SK-N-MC (cell line): ENCODE measurements around the gene C16orf92.
A peak's percentile ranks its signal among the peaks of the same experiment; 100 is the strongest.

Experiments
- DNase-seq: peaks from one replicate; pipeline ENCODE4 v3.0.0-alpha.2; 2011; ENCODE audit warnings: low read depth, low spot score
- H3K27ac ChIP-seq: fragments of 200-600 bp; sonication (generic); 2 replicates; pipeline ENCODE4 v1.5.1; 2016; ENCODE audit warnings: mixed run types
- H3K36me3 ChIP-seq: fragments of 200-600 bp; sonication (generic); 2 replicates; pipeline ENCODE4 v1.6.1; 2017; ENCODE audit warnings: antibody characterized with exemption, low read length, mixed read lengths; ENCODE audit not compliant: insufficient read depth
- H3K4me3 ChIP-seq: fragments of 200-600 bp; sonication (generic); 2 replicates; pipeline ENCODE4 v1.5.1; 2016
- H3K9ac ChIP-seq: fragments of 200-600 bp; sonication (generic); 2 replicates; pipeline ENCODE4 v1.8.0; 2017; ENCODE audit warnings: mixed run types, mixed read lengths; ENCODE audit not compliant: insufficient read length
- H3K9me3 ChIP-seq: fragments of 200-600 bp; sonication (generic); 2 replicates; pipeline ENCODE4 v1.6.1; 2017; ENCODE audit warnings: low read depth, mild to moderate bottlenecking, antibody characterized with exemption, low read length, moderate library complexity, mixed read lengths
- EZH2 ChIP-seq: fragments of 200-600 bp; sonication (generic); IDR thresholded peaks from one replicate; pipeline ENCODE4 v1.6.1; 2017; ENCODE audit warnings: antibody characterized with exemption
- FOXP2 ChIP-seq: optimal IDR thresholded peaks from 2 replicates; pipeline ENCODE3; 2011; ENCODE audit warnings: mild to moderate bottlenecking, moderate library complexity; ENCODE audit not compliant: insufficient read depth; ENCODE audit errors: extremely low read length, control extremely low read depth
- POLR2AphosphoS5 ChIP-seq: IDR thresholded peaks from 2 replicates; pipeline ENCODE4 v1.6.1; 2012; ENCODE audit warnings: mild to moderate bottlenecking, low read depth, low read length, borderline replicate concordance

Gene C16orf92

GRCh38 chr16:29999605-30000004, 23.4 kb upstream of the C16orf92 start:
- TF ChIP-seq POLR2AphosphoS5 (no peak), EZH2 (no peak), FOXP2 (no peak)
- no peak overlapping the region for H3K9ac ChIP-seq
- no peak for DNase-seq
- H3K36me3 ChIP-seq, result peaks cover 7% of the 10 kb centered on the region
- H3K27ac ChIP-seq, result no peak overlapping the region
- no peaks in the 10 kb centered on the region for H3K9me3 ChIP-seq
- no peak overlapping the region for H3K4me3 ChIP-seq

GRCh38 chr16:30000735-30001631, 22.0 kb upstream of the C16orf92 start:
- Histone ChIP-seq H3K9ac (no peak overlapping the region), H3K27ac (no peak overlapping the region)
- TF ChIP-seq EZH2 (no peak), FOXP2 (no peak), POLR2AphosphoS5 (no peak)

GRCh38 chr16:30002614-30003346, 20.2 kb upstream of the C16orf92 start:
- H3K4me3 ChIP-seq, result no peak overlapping the region
- DNase-seq, result no peak
- H3K27ac ChIP-seq, result no peak overlapping the region
- peaks cover 9% of the 10 kb centered on the region for H3K36me3 ChIP-seq
- TF ChIP-seq POLR2AphosphoS5, result no peak
- TF ChIP-seq FOXP2, result no peak
- no peak for TF ChIP-seq EZH2
- no peaks in the 10 kb centered on the region for H3K9me3 ChIP-seq
- no peak overlapping the region for H3K9ac ChIP-seq

More at GRCh38 chr16:30000735-30001631, 22.0 kb upstream of the C16orf92 start:
- no peak for DNase-seq
- H3K36me3 ChIP-seq, result peaks cover 10% of the 10 kb centered on the region
- H3K9me3 ChIP-seq, result no peaks in the 10 kb centered on the region
- H3K4me3 ChIP-seq, result no peak overlapping the region

- H3K9ac ChIP-seq, result no peak overlapping the region
- H3K27ac ChIP-seq, result no peak overlapping the region
- no peak for DNase-seq
- H3K9me3 ChIP-seq, result no peaks in the 10 kb centered on the region
- TF ChIP-seq POLR2AphosphoS5, result no peak
- no peak for TF ChIP-seq FOXP2
- no peak for TF ChIP-seq EZH2
- H3K4me3 ChIP-seq, result no peak overlapping the region
- H3K36me3 ChIP-seq, result peaks cover 3% of the 10 kb centered on the region; the same call in 1 of the 2 replicates
These were observed 19.2 kb upstream of the C16orf92 start for GRCh38 chr16:30003670-30004423.

GRCh38 chr16:30004424-30004776, 18.6 kb upstream of the C16orf92 start:
- no peak for TF ChIP-seq FOXP2
- no peak for TF ChIP-seq EZH2
- no peak for TF ChIP-seq POLR2AphosphoS5
- H3K9me3 ChIP-seq, result no peaks in the 10 kb centered on the region
- H3K36me3 ChIP-seq, result peaks cover 3% of the 10 kb centered on the region; the same call in 1 of the 2 replicates
- no peak overlapping the region for H3K4me3 ChIP-seq
- no peak overlapping the region for H3K27ac ChIP-seq
- no peak for DNase-seq
- H3K9ac ChIP-seq, result no peak overlapping the region

- Histone ChIP-seq H3K9ac (no peak overlapping the region), H3K36me3 (peaks cover 3% of the 10 kb centered on the region; the same call in 1 of the 2 replicates), H3K9me3 (no peaks in the 10 kb centered on the region), H3K4me3 (no peak overlapping the region), H3K27ac (no peak overlapping the region)
- DNase-seq, result no peak
- TF ChIP-seq POLR2AphosphoS5 (no peak), FOXP2 (no peak), EZH2 (no peak)
These were observed 18.2 kb upstream of the C16orf92 start for GRCh38 chr16:30004811-30005242.

- no peaks in the 10 kb centered on the region for H3K9me3 ChIP-seq
- DNase-seq, result no peak
- peaks cover 3% of the 10 kb centered on the region; the same call in 1 of the 2 replicates for H3K36me3 ChIP-seq
- H3K9ac ChIP-seq, result no peak overlapping the region
- no peak for TF ChIP-seq EZH2
- TF ChIP-seq POLR2AphosphoS5, result no peak
- TF ChIP-seq FOXP2, result no peak
- no peak overlapping the region for H3K4me3 ChIP-seq
- H3K27ac ChIP-seq, result peak overlapping the region; percentile 42; the same call in 1 of the 2 replicates
These were observed 17.5 kb upstream of the C16orf92 start for GRCh38 chr16:30005341-30006094.
